Osteoblast (primary cell): Measurements from ENCODE around the gene RSPH6A. TPM values are rescaled to one million over a fixed set of nuclear protein-coding genes. Genes with fewer than 3 reads are reported as not detected.
"Not testable (repeated sequence)": the region's sequence is repeated elsewhere in the genome, so short reads cannot be mapped to it uniquely, and the experiment has no call there.

Experiments
- DNase-seq: peaks from one replicate; pipeline ENCODE4 v3.0.0; 2011; ENCODE audit warnings: low spot score, mixed read lengths; ENCODE audit not compliant: insufficient read length; ENCODE audit errors: missing footprints
- H2AFZ ChIP-seq: 2 replicates; pipeline ENCODE4 v1.6.0; 2011; ENCODE audit warnings: mild to moderate bottlenecking, low read length
- H3K27ac ChIP-seq: 2 replicates; pipeline ENCODE4 v1.5.1; 2011; ENCODE audit warnings: mild to moderate bottlenecking, low read depth, low read length, moderate library complexity
- H3K27me3 ChIP-seq: 2 replicates; pipeline ENCODE4 v1.6.0; 2012; ENCODE audit warnings: mild to moderate bottlenecking, control low read depth, inconsistent platforms, low read length, moderate library complexity; ENCODE audit not compliant: insufficient read depth
- H3K36me3 ChIP-seq: 2 replicates; pipeline ENCODE4 v1.5.1; 2011; ENCODE audit warnings: mild to moderate bottlenecking, low read length, control low read depth, moderate library complexity; ENCODE audit not compliant: insufficient read depth
- H3K4me1 ChIP-seq: 2 replicates; pipeline ENCODE4 v1.5.1; 2011; ENCODE audit warnings: mild to moderate bottlenecking, low read length, control low read depth, moderate library complexity; ENCODE audit not compliant: insufficient read depth
- H3K4me2 ChIP-seq: 2 replicates; pipeline ENCODE4 v1.6.0; 2011; ENCODE audit warnings: mild to moderate bottlenecking, low read length; ENCODE audit not compliant: insufficient read depth
- H3K4me3 ChIP-seq: fragments of 200-600 bp; sonication (generic); 3 replicates; pipeline ENCODE4 v1.5.1; 2012; ENCODE audit warnings: mild to moderate bottlenecking, low read length, inconsistent platforms; ENCODE audit not compliant: insufficient read depth
- H3K79me2 ChIP-seq: 2 replicates; pipeline ENCODE4 v1.6.0; 2012; ENCODE audit warnings: mild to moderate bottlenecking, low read length, control low read depth, inconsistent platforms; ENCODE audit not compliant: insufficient read depth
- H3K9me3 ChIP-seq: 2 replicates; pipeline ENCODE4 v1.5.1; 2011; ENCODE audit warnings: low read depth, low read length, control low read depth
- H4K20me1 ChIP-seq: 2 replicates; pipeline ENCODE4 v1.6.0; 2012; ENCODE audit warnings: mild to moderate bottlenecking, low read length, control low read depth; ENCODE audit not compliant: insufficient read depth
- CTCF ChIP-seq: IDR thresholded peaks from 2 replicates; pipeline ENCODE4 v1.5.1; 2011; ENCODE audit warnings: mild to moderate bottlenecking, low read depth, low read length, moderate library complexity; ENCODE audit errors: extremely low read depth
- total RNA-seq: library from RNA; depleted of rRNA; stranded (reverse); fragments of >200 nt; gene quantifications from 2 replicates; pipeline ENCODE4 v1.2.3, GENCODE V29; 2012

RSPH6A gene
- total RNA-seq, 1 donor, result under 0.01 TPM

DNA sequence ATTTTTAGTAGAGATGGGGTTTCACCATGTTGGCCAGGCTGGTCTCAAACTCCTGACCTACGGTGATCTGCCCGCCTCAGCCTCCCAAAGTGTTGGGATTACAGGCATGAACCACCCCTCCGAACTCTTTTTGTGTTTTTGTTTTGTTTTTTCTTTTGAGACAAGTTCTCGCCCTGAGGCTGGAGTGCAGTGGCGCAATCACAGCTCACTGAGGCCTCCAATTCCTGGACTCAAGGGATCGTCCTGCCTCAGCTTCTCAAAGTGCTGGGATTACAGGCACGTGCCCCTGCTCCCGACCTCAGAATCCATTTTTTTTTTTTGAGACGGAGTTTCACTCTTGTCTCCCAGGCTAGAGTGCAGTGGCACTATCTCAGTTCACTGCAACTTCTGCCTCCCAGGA, 57.4 kb downstream of the RSPH6A start:
- no peak for DNase-seq
- Histone ChIP-seq H3K4me3 (no peak overlapping the region), H3K4me2 (no peak overlapping the region), H3K79me2 (no peaks in the 10 kb centered on the region), H3K36me3 (no peaks in the 10 kb centered on the region), H3K27me3 (no peaks in the 10 kb centered on the region), H3K9me3 (no peaks in the 10 kb centered on the region), H3K27ac (no peak overlapping the region), H3K4me1 (no peaks in the 10 kb centered on the region), H4K20me1 (no peaks in the 10 kb centered on the region), H2AFZ (no peak overlapping the region)
- TF ChIP-seq CTCF, result no peak

DNA sequence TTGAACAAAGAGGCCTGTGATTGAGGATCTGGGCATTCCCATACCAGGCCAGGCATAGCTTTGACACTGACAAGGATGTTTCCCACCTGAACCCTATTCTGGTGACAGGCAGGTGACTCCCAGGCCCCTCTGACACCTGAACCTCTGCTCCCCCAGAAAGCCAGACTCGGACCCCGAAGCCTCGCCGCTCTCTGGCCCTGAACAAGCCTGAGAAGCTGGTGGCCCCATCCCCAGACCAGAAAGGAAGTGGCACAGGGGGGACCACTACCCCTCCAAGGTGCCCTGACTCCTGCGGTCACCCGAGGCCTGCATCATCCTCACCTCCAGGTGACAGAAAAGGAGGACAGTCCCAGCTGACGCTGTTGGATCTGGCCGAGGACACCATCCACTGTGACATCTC, 60.8 kb downstream of the RSPH6A start:
- no peak for TF ChIP-seq CTCF
- Histone ChIP-seq H3K36me3 (no peaks in the 10 kb centered on the region), H3K79me2 (no peaks in the 10 kb centered on the region), H3K27me3 (no peaks in the 10 kb centered on the region), H2AFZ (no peak overlapping the region), H3K9me3 (no peaks in the 10 kb centered on the region), H3K27ac (no peak overlapping the region), H3K4me1 (no peaks in the 10 kb centered on the region), H4K20me1 (no peaks in the 10 kb centered on the region), H3K4me3 (no peak overlapping the region), H3K4me2 (no peak overlapping the region)
- DNase-seq, result peak; percentile 45

DNA sequence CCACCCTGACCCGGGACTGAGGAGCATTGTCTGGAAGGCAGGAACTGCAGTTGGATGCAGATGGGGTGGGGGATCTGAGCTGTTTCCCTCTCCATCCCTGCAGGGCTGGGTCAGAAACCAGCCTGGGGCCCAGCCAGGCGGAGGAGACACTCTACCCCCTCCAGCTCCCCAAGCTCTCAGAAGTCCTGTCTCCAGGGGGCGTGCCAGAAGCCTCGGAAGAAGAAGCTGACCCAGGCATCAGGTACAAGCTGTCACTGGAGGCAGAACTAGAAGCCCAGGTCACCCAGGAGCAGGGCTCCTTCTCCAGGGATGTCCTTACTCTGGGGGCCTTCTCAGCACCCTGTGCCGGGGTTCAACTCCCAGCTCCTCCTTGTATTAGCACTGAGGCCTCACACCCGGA, 61.6 kb downstream of the RSPH6A start:
- no peaks in the 10 kb centered on the region for H3K4me1 ChIP-seq
- H2AFZ ChIP-seq, result no peak overlapping the region
- H4K20me1 ChIP-seq, result no peaks in the 10 kb centered on the region
- H3K4me3 ChIP-seq, result no peak overlapping the region
- peak; percentile 77 for DNase-seq
- no peaks in the 10 kb centered on the region for H3K27me3 ChIP-seq
- no peaks in the 10 kb centered on the region for H3K79me2 ChIP-seq
- H3K4me2 ChIP-seq, result no peak overlapping the region
- no peaks in the 10 kb centered on the region for H3K36me3 ChIP-seq
- no peaks in the 10 kb centered on the region for H3K9me3 ChIP-seq
- H3K27ac ChIP-seq, result no peak overlapping the region
- no peak for TF ChIP-seq CTCF

GRCh38 chr19:45752639-45753038, 62.5 kb downstream of the RSPH6A start:
- Histone ChIP-seq H3K27ac (no peak overlapping the region), H2AFZ (no peak overlapping the region), H3K4me1 (no peaks in the 10 kb centered on the region), H4K20me1 (no peaks in the 10 kb centered on the region), H3K4me2 (no peak overlapping the region), H3K36me3 (no peaks in the 10 kb centered on the region), H3K79me2 (no peaks in the 10 kb centered on the region), H3K27me3 (no peaks in the 10 kb centered on the region), H3K9me3 (no peaks in the 10 kb centered on the region), H3K4me3 (no peak overlapping the region)
- no peak for TF ChIP-seq CTCF
- peak; percentile 34 for DNase-seq

DNA sequence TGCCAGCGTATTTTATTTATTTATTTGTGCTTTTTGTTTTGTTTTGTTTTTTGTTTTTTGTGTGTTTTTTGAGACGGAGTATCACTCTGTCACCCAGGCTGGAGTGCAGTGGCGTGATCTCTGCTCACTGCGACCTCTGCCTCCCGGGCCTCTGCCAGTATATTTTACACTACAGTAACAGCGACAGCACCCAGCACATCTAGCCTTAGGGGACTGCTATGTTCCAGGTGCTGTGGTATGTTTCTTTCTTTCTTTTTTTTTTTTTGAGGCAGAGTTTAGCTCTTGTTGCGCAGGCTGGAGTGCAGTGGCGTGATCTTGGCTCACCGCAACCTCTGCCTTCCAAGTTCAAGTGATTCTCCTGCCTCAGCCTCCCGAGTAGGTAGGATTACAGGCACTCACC, 63.6 kb downstream of the RSPH6A start:
- not testable (repeated sequence) for H3K36me3 ChIP-seq, H3K27me3 ChIP-seq, H3K4me1 ChIP-seq, H3K4me2 ChIP-seq, H3K27ac ChIP-seq, DNase-seq, H3K79me2 ChIP-seq, H3K9me3 ChIP-seq, H3K4me3 ChIP-seq, H2AFZ ChIP-seq, H4K20me1 ChIP-seq
